ENCODE data around the gene GRM3. TPM values are rescaled to one million over a fixed set of nuclear protein-coding genes. Genes with fewer than 3 reads are reported as not detected.

The GRM3 gene
- total RNA-seq, 4 donors from 2014 or later = not detected

DNA sequence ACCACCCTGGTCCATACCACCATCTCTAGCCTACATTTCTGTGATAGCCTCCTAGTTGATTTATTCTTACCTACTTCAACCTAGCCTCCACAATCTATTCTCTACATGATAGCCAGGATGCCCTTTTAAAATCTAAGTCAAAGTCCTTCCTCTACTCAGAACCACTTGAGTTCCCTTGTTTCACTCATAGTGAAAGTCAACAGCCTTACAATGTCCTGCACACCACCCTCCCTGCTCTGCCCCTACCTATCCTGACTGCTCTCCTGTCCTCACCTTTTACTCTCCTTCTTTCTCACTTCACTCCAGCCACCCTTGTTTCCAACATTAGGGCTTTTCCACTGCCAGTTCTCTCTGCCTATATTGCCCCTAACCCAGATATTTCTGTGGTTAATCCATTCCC is 146.7 kb downstream of the GRM3 start:
- no peaks in the 10 kb centered on the region for H3K36me3 ChIP-seq
- TF ChIP-seq POLR2AphosphoS5 (IDR thresholded peaks at IDR 0.05) (no peak), EP300 (IDR thresholded peaks at IDR 0.05) (no peak), POLR2A (IDR thresholded peaks at IDR 0.05; ENCODE audit: low read depth) (no peak)
- TF ChIP-seq, protein P1, sequence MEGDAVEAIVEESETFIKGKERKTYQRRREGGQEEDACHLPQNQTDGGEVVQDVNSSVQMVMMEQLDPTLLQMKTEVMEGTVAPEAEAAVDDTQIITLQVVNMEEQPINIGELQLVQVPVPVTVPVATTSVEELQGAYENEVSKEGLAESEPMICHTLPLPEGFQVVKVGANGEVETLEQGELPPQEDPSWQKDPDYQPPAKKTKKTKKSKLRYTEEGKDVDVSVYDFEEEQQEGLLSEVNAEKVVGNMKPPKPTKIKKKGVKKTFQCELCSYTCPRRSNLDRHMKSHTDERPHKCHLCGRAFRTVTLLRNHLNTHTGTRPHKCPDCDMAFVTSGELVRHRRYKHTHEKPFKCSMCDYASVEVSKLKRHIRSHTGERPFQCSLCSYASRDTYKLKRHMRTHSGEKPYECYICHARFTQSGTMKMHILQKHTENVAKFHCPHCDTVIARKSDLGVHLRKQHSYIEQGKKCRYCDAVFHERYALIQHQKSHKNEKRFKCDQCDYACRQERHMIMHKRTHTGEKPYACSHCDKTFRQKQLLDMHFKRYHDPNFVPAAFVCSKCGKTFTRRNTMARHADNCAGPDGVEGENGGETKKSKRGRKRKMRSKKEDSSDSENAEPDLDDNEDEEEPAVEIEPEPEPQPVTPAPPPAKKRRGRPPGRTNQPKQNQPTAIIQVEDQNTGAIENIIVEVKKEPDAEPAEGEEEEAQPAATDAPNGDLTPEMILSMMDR (IDR thresholded peaks at IDR 0.05) = no peak
- H3K9me3 ChIP-seq = no peaks in the 10 kb centered on the region
- no peak overlapping the region for H3K4me3 ChIP-seq
- DNase-seq (ENCODE audit: extremely low spot score) = no peak
- H3K4me1 ChIP-seq = no peaks in the 10 kb centered on the region
- intact Hi-C loops (cut with DNase I) = no loop called here
- H3K27ac ChIP-seq (replicated peaks in 1 of 4) = no peak overlapping the region
- no peaks in the 10 kb centered on the region for H3K27me3 ChIP-seq

DNA sequence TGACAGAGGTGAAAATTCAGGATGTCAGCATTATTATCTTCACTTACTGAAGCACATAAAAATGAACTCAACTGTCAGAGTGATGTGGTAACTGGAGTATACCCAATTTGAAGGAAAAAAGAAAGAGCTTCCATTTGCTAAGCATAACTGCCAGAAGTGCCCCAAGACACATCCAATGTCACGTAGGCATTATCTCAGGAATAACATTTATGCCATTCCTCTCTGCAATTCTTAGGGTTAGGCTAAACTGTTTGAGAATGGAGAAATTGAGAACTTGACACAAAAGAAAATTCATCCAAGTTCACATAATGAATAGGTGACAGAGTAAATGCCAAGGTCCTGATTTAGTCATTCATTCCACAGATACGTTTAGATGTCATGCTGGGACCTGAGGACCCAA is 148.6 kb downstream of the GRM3 start:
- WGBS = 46% methylated on average over 2 of the region's 2 CpGs
- no peak overlapping the region for H3K4me3 ChIP-seq
- intact Hi-C loops (cut with DNase I) = no loop called here
- no peaks in the 10 kb centered on the region for H3K27me3 ChIP-seq
- no peak for TF ChIP-seq POLR2AphosphoS5 (IDR thresholded peaks at IDR 0.05)
- TF ChIP-seq, protein P1 (IDR thresholded peaks at IDR 0.05) = no peak
- no peak for TF ChIP-seq EP300 (IDR thresholded peaks at IDR 0.05)
- TF ChIP-seq POLR2A (IDR thresholded peaks at IDR 0.05; ENCODE audit: low read depth) = no peak
- H3K4me1 ChIP-seq = no peaks in the 10 kb centered on the region
- H3K27ac ChIP-seq (replicated peaks in 1 of 4) = no peak overlapping the region
- peaks cover 0 to 4% (median 0%) of the 10 kb centered on the region in 4 donors for H3K9me3 ChIP-seq
- DNase-seq (ENCODE audit: extremely low spot score) = no peak
- no peaks in the 10 kb centered on the region for H3K36me3 ChIP-seq

DNA sequence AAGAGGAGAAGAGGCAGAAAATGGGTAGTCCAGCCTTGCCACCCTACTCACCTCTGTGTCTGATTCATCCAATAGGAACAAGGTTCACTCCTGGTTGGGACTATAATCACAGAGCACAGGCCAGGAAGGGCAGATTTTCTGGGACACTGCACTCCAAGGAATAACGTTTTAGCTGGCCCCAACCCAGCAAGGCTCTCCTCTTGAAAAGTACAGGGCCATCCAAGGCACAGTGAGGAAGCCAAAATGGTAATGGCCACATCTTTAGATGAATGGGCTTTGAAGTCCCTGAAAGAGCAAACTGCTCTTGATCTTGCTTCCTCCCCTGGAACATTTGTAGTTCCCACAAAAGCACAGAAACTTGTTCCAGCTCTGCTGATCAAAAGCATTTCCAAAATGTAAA is 149.4 kb downstream of the GRM3 start:
- peaks cover 0 to 6% (median 2%) of the 10 kb centered on the region in 4 donors for H3K9me3 ChIP-seq
- H3K27me3 ChIP-seq = no peaks in the 10 kb centered on the region
- no peaks in the 10 kb centered on the region for H3K36me3 ChIP-seq
- H3K4me3 ChIP-seq = no peak overlapping the region
- 17% methylated on average over 1 of the region's 1 CpG for WGBS
- TF ChIP-seq, protein P1 (IDR thresholded peaks at IDR 0.05) = no peak
- no peak for TF ChIP-seq EP300 (IDR thresholded peaks at IDR 0.05)
- no peak for TF ChIP-seq POLR2A (IDR thresholded peaks at IDR 0.05; ENCODE audit: low read depth)
- no peak for TF ChIP-seq POLR2AphosphoS5 (IDR thresholded peaks at IDR 0.05)
- H3K4me1 ChIP-seq = no peaks in the 10 kb centered on the region
- H3K27ac ChIP-seq (replicated peaks in 1 of 4) = no peak overlapping the region
- DNase-seq (ENCODE audit: extremely low spot score) = no peak
- intact Hi-C loops (cut with DNase I) = no loop called here

DNA sequence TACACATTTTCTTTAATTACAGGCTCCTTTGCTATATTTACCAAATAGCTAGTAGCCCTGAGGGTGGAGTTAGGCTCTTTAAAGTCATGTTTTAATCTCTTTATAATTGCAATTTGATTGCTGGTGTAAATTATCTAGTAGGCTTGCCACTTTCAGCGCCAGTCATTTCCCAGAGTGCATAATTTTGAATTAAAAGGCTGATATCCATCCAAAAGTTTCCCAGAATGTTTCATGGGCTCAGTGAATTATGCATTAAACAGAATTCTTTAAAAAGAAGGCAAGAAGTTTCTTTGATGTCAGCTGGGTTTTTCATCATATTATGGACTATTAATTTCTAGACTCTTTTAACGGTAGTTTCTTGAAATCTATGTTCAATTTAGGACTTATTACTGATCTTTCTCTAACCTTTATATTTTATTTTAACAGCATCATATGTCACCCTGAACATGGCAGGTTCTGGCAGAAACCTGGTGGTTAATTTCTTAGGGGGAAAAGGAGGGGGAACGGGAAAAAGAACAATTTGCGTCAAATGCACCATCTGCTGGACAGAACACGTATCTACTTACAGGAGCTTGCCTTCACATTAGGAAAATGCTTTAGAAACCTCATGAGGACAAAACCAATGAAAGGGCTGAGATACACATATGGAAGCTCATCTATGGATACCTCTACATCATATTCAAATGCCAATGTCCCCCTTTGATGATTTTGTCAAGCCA is 171.1 kb downstream of the GRM3 start:
- Histone ChIP-seq H3K27ac (replicated peaks in 1 of 4) (no peak overlapping the region), H3K4me1 (no peaks in the 10 kb centered on the region), H3K36me3 (no peaks in the 10 kb centered on the region), H3K4me3 (no peak overlapping the region), H3K9me3 (no peaks in the 10 kb centered on the region), H3K27me3 (no peaks in the 10 kb centered on the region)
- TF ChIP-seq, protein P1 (IDR thresholded peaks at IDR 0.05) = no peak
- TF ChIP-seq EP300 (IDR thresholded peaks at IDR 0.05) = no peak
- TF ChIP-seq POLR2A (IDR thresholded peaks at IDR 0.05; ENCODE audit: low read depth) = no peak
- no peak for TF ChIP-seq POLR2AphosphoS5 (IDR thresholded peaks at IDR 0.05)
- intact Hi-C loops (cut with DNase I) = no loop called here
- WGBS = 29% methylated on average over 5 of the region's 5 CpGs
- no peak for DNase-seq (ENCODE audit: extremely low spot score)

DNA sequence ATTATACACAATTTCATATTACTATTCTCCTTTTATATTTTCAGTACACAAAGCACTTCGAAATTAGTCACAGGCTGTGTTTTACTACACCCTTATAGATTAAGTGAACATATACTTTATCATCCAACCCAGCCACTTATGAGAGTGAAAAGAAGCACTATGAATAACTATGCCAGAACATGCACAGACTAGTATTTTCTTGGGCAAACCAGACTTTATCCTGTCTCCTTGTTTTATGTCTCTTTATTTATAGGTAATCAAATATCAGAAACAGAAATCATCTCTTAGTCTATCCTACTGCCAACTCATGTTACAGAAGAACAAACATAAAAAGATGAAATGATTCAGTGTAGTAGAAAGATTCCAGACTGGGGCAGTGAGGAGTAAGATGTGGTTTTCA is 171.8 kb downstream of the GRM3 start:
- 83% methylated on average over 1 of the region's 1 CpG for WGBS
- intact Hi-C loops (cut with DNase I) = no loop called here
- DNase-seq (ENCODE audit: extremely low spot score) = no peak
- TF ChIP-seq POLR2AphosphoS5 (IDR thresholded peaks at IDR 0.05) (no peak), EP300 (IDR thresholded peaks at IDR 0.05) (no peak), POLR2A (IDR thresholded peaks at IDR 0.05; ENCODE audit: low read depth) (no peak)
- TF ChIP-seq, protein P1 (IDR thresholded peaks at IDR 0.05) = no peak
- no peaks in the 10 kb centered on the region for H3K36me3 ChIP-seq
- no peaks in the 10 kb centered on the region for H3K27me3 ChIP-seq
- no peak overlapping the region for H3K27ac ChIP-seq (replicated peaks in 1 of 4)
- H3K9me3 ChIP-seq = no peaks in the 10 kb centered on the region
- no peaks in the 10 kb centered on the region for H3K4me1 ChIP-seq
- H3K4me3 ChIP-seq = no peak overlapping the region

All from esophagus muscularis mucosa (tissue), 4 donors.